ENCODE measurements around the gene NCAPG. TPM values are rescaled to one million over a fixed set of nuclear protein-coding genes. Genes with fewer than 3 reads are reported as not detected.

NCAPG gene, protein sequence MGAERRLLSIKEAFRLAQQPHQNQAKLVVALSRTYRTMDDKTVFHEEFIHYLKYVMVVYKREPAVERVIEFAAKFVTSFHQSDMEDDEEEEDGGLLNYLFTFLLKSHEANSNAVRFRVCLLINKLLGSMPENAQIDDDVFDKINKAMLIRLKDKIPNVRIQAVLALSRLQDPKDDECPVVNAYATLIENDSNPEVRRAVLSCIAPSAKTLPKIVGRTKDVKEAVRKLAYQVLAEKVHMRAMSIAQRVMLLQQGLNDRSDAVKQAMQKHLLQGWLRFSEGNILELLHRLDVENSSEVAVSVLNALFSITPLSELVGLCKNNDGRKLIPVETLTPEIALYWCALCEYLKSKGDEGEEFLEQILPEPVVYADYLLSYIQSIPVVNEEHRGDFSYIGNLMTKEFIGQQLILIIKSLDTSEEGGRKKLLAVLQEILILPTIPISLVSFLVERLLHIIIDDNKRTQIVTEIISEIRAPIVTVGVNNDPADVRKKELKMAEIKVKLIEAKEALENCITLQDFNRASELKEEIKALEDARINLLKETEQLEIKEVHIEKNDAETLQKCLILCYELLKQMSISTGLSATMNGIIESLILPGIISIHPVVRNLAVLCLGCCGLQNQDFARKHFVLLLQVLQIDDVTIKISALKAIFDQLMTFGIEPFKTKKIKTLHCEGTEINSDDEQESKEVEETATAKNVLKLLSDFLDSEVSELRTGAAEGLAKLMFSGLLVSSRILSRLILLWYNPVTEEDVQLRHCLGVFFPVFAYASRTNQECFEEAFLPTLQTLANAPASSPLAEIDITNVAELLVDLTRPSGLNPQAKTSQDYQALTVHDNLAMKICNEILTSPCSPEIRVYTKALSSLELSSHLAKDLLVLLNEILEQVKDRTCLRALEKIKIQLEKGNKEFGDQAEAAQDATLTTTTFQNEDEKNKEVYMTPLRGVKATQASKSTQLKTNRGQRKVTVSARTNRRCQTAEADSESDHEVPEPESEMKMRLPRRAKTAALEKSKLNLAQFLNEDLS
- 75.2 and 77.1 TPM in 2 replicates for total RNA-seq (2014; rRNA removed; shearing (Covaris generic))

DNA sequence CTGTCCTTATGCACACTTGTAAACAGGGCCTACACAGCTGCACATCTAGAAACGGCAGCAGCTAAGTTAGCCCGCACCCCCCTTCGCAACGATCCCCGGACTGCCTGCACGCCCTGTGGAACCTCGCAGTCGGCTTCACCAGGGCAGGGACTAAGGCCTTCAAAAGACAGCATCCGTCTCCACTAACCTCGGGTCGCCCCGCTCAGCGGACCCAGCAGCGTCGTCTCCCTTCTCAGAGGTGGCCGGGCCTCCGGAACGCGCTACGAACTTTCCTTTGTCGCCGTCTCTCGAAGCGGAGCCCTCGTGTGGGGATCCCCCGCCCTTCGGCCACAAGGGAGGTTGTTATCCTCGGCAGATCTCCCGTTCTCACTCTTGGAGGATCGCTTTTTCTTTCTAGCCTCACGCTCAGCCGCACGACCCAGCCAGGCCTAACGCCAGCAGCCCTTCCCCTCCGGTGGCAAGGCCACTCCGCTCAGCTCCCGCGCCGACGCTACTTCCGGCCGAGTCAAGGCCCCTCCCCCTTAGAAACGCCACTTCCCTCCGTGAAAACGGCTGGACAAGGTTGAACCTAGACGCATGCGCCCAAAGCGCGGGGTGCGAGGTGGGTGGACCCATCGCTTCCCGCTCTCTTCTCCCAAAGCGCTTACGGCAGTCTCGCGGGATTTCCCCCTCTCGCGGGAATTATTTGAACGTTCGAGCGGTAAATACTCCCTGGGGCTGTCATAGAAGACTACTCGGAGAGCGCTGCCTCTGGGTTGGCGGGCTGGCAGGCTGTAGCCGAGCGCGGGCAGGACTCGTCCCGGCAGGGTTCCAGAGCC is at the start of gene NCAPG, which contains the start of gene DCAF16:
Gene NCAPG, plus strand, starts transcription at position 720 of the 818 bp plus-strand sequence. CDS start 99 bp downstream, outside the sequence.
Gene DCAF16, minus strand, starts transcription at position 498 of the 818 bp plus-strand sequence. CDS start 6,616 bp downstream, outside the sequence.
- peak; percentile 93 for DNase-seq

DNA sequence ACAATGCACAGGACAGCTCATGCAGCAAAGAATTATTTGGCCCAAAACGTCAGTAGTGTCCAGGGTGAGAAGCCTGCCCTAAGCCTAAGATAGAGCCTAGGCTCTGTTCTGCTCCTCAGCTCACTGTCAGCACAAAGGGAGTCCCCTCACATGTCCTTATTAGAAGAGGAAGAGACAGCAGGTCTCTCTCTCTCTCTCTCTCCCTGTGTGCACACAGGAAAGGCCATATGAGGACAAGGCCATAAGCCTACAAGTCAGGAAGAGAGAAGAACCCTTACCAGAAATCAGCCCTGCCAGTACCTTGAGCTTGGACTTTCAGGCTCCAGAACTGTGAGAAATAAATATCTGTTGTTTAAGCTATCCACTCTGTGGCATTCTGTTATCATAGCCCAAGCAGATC is 49.7 kb upstream of the NCAPG start:
- Histone ChIP-seq H3K4me3 (ENCODE audit: insufficient read depth, low read depth, low read length) (no peak overlapping the region), H3K27me3 (ENCODE audit: control insufficient read depth, insufficient read depth, low read length) (no peaks in the 10 kb centered on the region), H3K36me3 (replicated peaks; ENCODE audit: control insufficient read depth, insufficient read depth, low read length) (no peaks in the 10 kb centered on the region)
- DNase-seq = no peak

More for the DNA sequence above, at the start of gene NCAPG, which contains the start of gene DCAF16:
- no peaks in the 10 kb centered on the region for H3K27me3 ChIP-seq (ENCODE audit: control insufficient read depth, insufficient read depth, low read length)
- H3K4me3 ChIP-seq (ENCODE audit: insufficient read depth, low read depth, low read length) = peak within 1 kb of the TSS; percentile 78
- H3K36me3 ChIP-seq (replicated peaks; ENCODE audit: control insufficient read depth, insufficient read depth, low read length) = no peaks in the 10 kb centered on the region

- no peak for DNase-seq
- Histone ChIP-seq H3K4me3 (ENCODE audit: insufficient read depth, low read depth, low read length) (no peak overlapping the region), H3K27me3 (ENCODE audit: control insufficient read depth, insufficient read depth, low read length) (no peaks in the 10 kb centered on the region), H3K36me3 (replicated peaks; ENCODE audit: control insufficient read depth, insufficient read depth, low read length) (no peaks in the 10 kb centered on the region)
These were observed 48.1 kb upstream of the NCAPG start for GRCh38 chr4:17762726-17763125.

DNA sequence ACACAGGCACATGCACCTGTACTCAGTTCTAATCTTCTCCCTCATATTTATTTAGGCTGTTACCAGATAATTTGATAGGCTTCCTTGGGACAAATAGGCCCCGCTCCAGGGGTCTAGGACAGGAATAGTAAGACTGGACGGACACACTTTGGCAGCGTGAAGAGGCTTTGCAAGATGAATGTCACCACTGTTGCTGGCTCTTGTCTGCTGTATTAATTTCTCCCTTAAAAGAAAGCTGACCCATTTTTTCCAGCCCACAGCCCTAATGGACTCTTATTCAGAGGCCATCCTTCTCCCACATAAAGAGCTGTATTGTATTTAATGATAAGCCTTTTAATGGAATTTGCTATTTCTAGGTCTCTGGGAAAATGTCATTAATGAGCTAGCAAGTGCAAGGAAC is 47.4 kb upstream of the NCAPG start:
- Histone ChIP-seq H3K36me3 (replicated peaks; ENCODE audit: control insufficient read depth, insufficient read depth, low read length) (no peaks in the 10 kb centered on the region), H3K4me3 (ENCODE audit: insufficient read depth, low read depth, low read length) (no peak overlapping the region), H3K27me3 (ENCODE audit: control insufficient read depth, insufficient read depth, low read length) (no peaks in the 10 kb centered on the region)
- no peak for DNase-seq

DNA sequence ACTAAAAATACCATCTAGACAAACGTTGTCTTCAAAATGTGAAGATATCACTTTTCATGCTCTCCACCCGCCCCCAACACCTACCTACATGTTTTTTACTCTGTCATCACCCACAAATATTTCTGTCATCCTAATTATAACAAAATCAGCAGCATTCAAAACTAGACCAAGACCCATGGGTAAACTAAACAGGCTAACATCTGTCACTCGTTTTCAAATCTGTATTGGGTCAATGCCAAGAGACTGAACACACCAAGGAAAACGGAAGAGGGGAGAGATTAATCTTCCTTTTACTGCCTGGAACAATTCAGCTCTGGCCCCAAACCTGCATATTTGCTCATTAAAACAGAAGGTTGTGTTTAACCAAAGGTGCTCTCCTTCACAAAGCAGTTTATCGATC is 46.8 kb upstream of the NCAPG start:
- DNase-seq = no peak
- Histone ChIP-seq H3K36me3 (replicated peaks; ENCODE audit: control insufficient read depth, insufficient read depth, low read length) (no peaks in the 10 kb centered on the region), H3K4me3 (ENCODE audit: insufficient read depth, low read depth, low read length) (no peak overlapping the region), H3K27me3 (ENCODE audit: control insufficient read depth, insufficient read depth, low read length) (no peaks in the 10 kb centered on the region)

GRCh38 chr4:17765514-17766286 is 45.1 kb upstream of the NCAPG start:
- no peaks in the 10 kb centered on the region for H3K27me3 ChIP-seq (ENCODE audit: control insufficient read depth, insufficient read depth, low read length)
- H3K36me3 ChIP-seq (replicated peaks; ENCODE audit: control insufficient read depth, insufficient read depth, low read length) = no peaks in the 10 kb centered on the region
- no peak overlapping the region for H3K4me3 ChIP-seq (ENCODE audit: insufficient read depth, low read depth, low read length)
- no peak for DNase-seq

GRCh38 chr4:17766826-17767458 is 43.8 kb upstream of the NCAPG start:
- Histone ChIP-seq H3K27me3 (ENCODE audit: control insufficient read depth, insufficient read depth, low read length) (no peaks in the 10 kb centered on the region), H3K36me3 (replicated peaks; ENCODE audit: control insufficient read depth, insufficient read depth, low read length) (no peaks in the 10 kb centered on the region), H3K4me3 (ENCODE audit: insufficient read depth, low read depth, low read length) (no peak overlapping the region)
- DNase-seq = no peak

GRCh38 chr4:17769406-17770174 is 41.2 kb upstream of the NCAPG start:
- H3K36me3 ChIP-seq (replicated peaks; ENCODE audit: control insufficient read depth, insufficient read depth, low read length) = no peaks in the 10 kb centered on the region
- no peaks in the 10 kb centered on the region for H3K27me3 ChIP-seq (ENCODE audit: control insufficient read depth, insufficient read depth, low read length)
- no peak overlapping the region for H3K4me3 ChIP-seq (ENCODE audit: insufficient read depth, low read depth, low read length)
- no peak for DNase-seq

GRCh38 chr4:17770845-17771244 is 39.9 kb upstream of the NCAPG start:
- Histone ChIP-seq H3K4me3 (ENCODE audit: insufficient read depth, low read depth, low read length) (no peak overlapping the region), H3K27me3 (ENCODE audit: control insufficient read depth, insufficient read depth, low read length) (no peaks in the 10 kb centered on the region), H3K36me3 (replicated peaks; ENCODE audit: control insufficient read depth, insufficient read depth, low read length) (no peaks in the 10 kb centered on the region)
- DNase-seq = no peak

DNA sequence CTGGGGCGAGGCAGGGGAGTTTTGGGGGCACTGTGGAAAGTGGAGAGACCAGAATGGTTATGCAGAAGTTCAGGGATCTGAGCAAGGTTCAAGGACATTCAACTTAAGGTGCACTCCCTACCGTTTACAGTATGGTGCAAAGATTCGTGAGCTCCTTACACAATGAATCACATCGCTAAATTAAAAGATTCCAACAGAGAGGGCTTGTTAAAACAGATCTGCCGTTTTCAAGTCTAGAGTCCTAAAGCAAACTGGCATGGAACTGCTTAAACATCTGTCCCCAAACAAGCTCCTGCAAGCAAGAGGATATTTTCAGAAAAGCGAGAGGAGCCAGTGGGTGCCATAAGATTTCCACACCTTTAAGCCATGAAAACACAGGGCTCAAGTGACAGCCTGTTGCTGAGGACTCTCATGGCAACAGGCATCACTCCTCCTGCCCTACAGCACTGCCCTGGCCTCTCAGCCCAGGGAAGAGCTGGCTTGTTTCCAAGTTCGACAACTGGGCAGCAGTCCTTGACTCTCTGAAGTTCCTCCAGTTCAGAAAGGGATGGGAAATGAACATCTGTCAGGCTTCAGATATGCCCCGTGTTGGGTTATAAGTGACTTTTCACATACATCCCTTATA is 39.4 kb upstream of the NCAPG start:
- Histone ChIP-seq H3K36me3 (replicated peaks; ENCODE audit: control insufficient read depth, insufficient read depth, low read length) (no peaks in the 10 kb centered on the region), H3K4me3 (ENCODE audit: insufficient read depth, low read depth, low read length) (no peak overlapping the region), H3K27me3 (ENCODE audit: control insufficient read depth, insufficient read depth, low read length) (no peaks in the 10 kb centered on the region)
- DNase-seq = no peak

GRCh38 chr4:17773135-17773698 is 37.6 kb upstream of the NCAPG start:
- Histone ChIP-seq H3K4me3 (ENCODE audit: insufficient read depth, low read depth, low read length) (no peak overlapping the region), H3K36me3 (replicated peaks; ENCODE audit: control insufficient read depth, insufficient read depth, low read length) (no peaks in the 10 kb centered on the region), H3K27me3 (ENCODE audit: control insufficient read depth, insufficient read depth, low read length) (no peaks in the 10 kb centered on the region; the same call in 1 of the 2 replicates)
- DNase-seq = no peak

DNA sequence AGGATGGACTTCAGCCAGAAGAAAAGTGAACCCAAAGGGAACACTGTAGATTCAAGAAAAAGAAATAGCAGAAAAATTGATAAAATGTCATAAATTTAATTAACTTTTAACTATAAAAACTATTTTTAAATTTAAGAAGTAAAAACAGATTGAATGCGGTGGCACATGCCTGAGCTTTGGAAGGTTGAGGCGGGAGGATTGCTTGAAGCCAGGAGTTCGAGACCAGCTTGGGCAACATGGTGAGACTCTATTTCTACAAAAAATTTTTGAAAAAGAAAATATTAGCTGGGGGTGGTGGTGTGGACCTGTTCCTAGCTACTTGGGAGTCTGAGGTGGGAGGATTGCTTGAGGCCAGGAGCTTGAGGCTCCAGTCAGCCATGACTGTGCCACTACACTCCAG is 32.3 kb upstream of the NCAPG start:
- DNase-seq = no peak
- Histone ChIP-seq H3K4me3 (ENCODE audit: insufficient read depth, low read depth, low read length) (no peak overlapping the region), H3K27me3 (ENCODE audit: control insufficient read depth, insufficient read depth, low read length) (peaks cover 36% of the 10 kb centered on the region), H3K36me3 (replicated peaks; ENCODE audit: control insufficient read depth, insufficient read depth, low read length) (no peaks in the 10 kb centered on the region)
